Osteocyte (in vitro differentiated cells): ENCODE results near the gene MYL6. TPM values are rescaled to one million over a fixed set of nuclear protein-coding genes. Genes with fewer than 3 reads are reported as not detected.

Experiments used
- DNase-seq: peaks from one replicate; pipeline ENCODE4 v3.0.0; 2021; ENCODE audit warnings: mixed read lengths; ENCODE audit not compliant: unreplicated experiment; ENCODE audit errors: extremely low spot score
- H3K27ac Mint-ChIP-seq: one replicate; pipeline ENCODE4 v1.8.0; 2021; ENCODE audit warnings: mild to moderate bottlenecking, mixed read lengths; ENCODE audit not compliant: unreplicated experiment
- H3K27me3 Mint-ChIP-seq: one replicate; pipeline ENCODE4 v1.8.0; 2021; ENCODE audit warnings: mixed read lengths; ENCODE audit not compliant: unreplicated experiment
- H3K36me3 Mint-ChIP-seq: one replicate; pipeline ENCODE4 v1.8.0; 2021; ENCODE audit warnings: mixed read lengths; ENCODE audit not compliant: unreplicated experiment
- H3K4me1 Mint-ChIP-seq: one replicate; pipeline ENCODE4 v1.8.0; 2021; ENCODE audit warnings: mixed read lengths; ENCODE audit not compliant: unreplicated experiment
- H3K4me3 Mint-ChIP-seq: one replicate; pipeline ENCODE4 v1.8.0; 2021; ENCODE audit warnings: mild to moderate bottlenecking, moderate library complexity, mixed read lengths; ENCODE audit not compliant: unreplicated experiment
- H3K9me3 Mint-ChIP-seq: one replicate; pipeline ENCODE4 v1.8.0; 2021; ENCODE audit warnings: mixed read lengths; ENCODE audit not compliant: unreplicated experiment
- CTCF ChIP-seq: fragments of 200-600 bp; sonication (generic); IDR thresholded peaks from 2 replicates; pipeline ENCODE4 v1.5.0; 2021; ENCODE audit warnings: antibody characterized with exemption, mild to moderate bottlenecking, moderate library complexity
- total RNA-seq: library from RNA; stranded (reverse); gene quantifications from 2 replicates; pipeline ENCODE4 v1.2.1, GENCODE V29; 2021

The MYL6 gene
- total RNA-seq, 1 donor from 2014 or later, result 1,549 TPM

- H3K4me3 Mint-ChIP-seq, result peak overlapping the region; percentile 93
- no peaks in the 10 kb centered on the region for H3K9me3 Mint-ChIP-seq
- DNase-seq, result no peak
- TF ChIP-seq CTCF, result peak; percentile 33
- H3K27me3 Mint-ChIP-seq, result no peaks in the 10 kb centered on the region
- peaks cover 11% of the 10 kb centered on the region for H3K36me3 Mint-ChIP-seq
- H3K4me1 Mint-ChIP-seq, result peaks cover 42% of the 10 kb centered on the region
- peak overlapping the region; percentile 95 for H3K27ac Mint-ChIP-seq
These were observed 6.5 kb upstream of the MYL6 start for GRCh38 chr12:56151672-56152131.

- no peak for TF ChIP-seq CTCF
- peaks cover 11% of the 10 kb centered on the region for H3K36me3 Mint-ChIP-seq
- H3K27ac Mint-ChIP-seq, result peak within 1 kb of the TSS; percentile 95
- no peaks in the 10 kb centered on the region for H3K9me3 Mint-ChIP-seq
- peak; percentile 95 for DNase-seq
- H3K4me1 Mint-ChIP-seq, result peaks cover 42% of the 10 kb centered on the region
- peak within 1 kb of the TSS; percentile 93 for H3K4me3 Mint-ChIP-seq
- no peaks in the 10 kb centered on the region for H3K27me3 Mint-ChIP-seq
These were observed 5.9 kb upstream of the MYL6 start, which contains the start of gene MYL6B for GRCh38 chr12:56152132-56152755. Gene MYL6B (plus strand): TSS chr12:56152587. CDS start chr12:56153919, 1,332 bp downstream.

GRCh38 chr12:56152756-56153677 is 5.1 kb upstream of the MYL6 start:
- Mint-ChIP-seq H3K36me3 (peaks cover 11% of the 10 kb centered on the region), H3K4me1 (peaks cover 47% of the 10 kb centered on the region), H3K27ac (peak overlapping the region; percentile 95), H3K4me3 (peak overlapping the region; percentile 93), H3K9me3 (no peaks in the 10 kb centered on the region), H3K27me3 (no peaks in the 10 kb centered on the region)
- TF ChIP-seq CTCF, result no peak
- DNase-seq, result no peak

- no peak for DNase-seq
- Mint-ChIP-seq H3K4me3 (peak overlapping the region; percentile 42), H3K27me3 (no peaks in the 10 kb centered on the region), H3K4me1 (peaks cover 47% of the 10 kb centered on the region), H3K9me3 (no peaks in the 10 kb centered on the region), H3K36me3 (peaks cover 12% of the 10 kb centered on the region), H3K27ac (no peak overlapping the region)
- no peak for TF ChIP-seq CTCF
These were observed 4.5 kb upstream of the MYL6 start for GRCh38 chr12:56153678-56154065.

- peaks cover 18% of the 10 kb centered on the region for H3K36me3 Mint-ChIP-seq
- no peak for TF ChIP-seq CTCF
- peaks cover 51% of the 10 kb centered on the region for H3K4me1 Mint-ChIP-seq
- no peaks in the 10 kb centered on the region for H3K9me3 Mint-ChIP-seq
- H3K4me3 Mint-ChIP-seq, result no peak overlapping the region
- no peaks in the 10 kb centered on the region for H3K27me3 Mint-ChIP-seq
- H3K27ac Mint-ChIP-seq, result peak overlapping the region; percentile 10
- no peak for DNase-seq
These were observed 3.9 kb upstream of the MYL6 start for GRCh38 chr12:56154246-56154771.
